HG03457 (cell line): Measurements from ENCODE around the gene GOLPH3L.
"Not testable (repeated sequence)": the region's sequence is repeated elsewhere in the genome, so short reads cannot be mapped to it uniquely, and the experiment has no call there.

Source experiments
- ATAC-seq: cut with Tn5 transposase; IDR thresholded peaks from one replicate; pipeline ENCODE4 v1.9.1; 2021; ENCODE audit warnings: moderate number of reproducible peaks; ENCODE audit not compliant: unreplicated experiment

Gene GOLPH3L

DNA sequence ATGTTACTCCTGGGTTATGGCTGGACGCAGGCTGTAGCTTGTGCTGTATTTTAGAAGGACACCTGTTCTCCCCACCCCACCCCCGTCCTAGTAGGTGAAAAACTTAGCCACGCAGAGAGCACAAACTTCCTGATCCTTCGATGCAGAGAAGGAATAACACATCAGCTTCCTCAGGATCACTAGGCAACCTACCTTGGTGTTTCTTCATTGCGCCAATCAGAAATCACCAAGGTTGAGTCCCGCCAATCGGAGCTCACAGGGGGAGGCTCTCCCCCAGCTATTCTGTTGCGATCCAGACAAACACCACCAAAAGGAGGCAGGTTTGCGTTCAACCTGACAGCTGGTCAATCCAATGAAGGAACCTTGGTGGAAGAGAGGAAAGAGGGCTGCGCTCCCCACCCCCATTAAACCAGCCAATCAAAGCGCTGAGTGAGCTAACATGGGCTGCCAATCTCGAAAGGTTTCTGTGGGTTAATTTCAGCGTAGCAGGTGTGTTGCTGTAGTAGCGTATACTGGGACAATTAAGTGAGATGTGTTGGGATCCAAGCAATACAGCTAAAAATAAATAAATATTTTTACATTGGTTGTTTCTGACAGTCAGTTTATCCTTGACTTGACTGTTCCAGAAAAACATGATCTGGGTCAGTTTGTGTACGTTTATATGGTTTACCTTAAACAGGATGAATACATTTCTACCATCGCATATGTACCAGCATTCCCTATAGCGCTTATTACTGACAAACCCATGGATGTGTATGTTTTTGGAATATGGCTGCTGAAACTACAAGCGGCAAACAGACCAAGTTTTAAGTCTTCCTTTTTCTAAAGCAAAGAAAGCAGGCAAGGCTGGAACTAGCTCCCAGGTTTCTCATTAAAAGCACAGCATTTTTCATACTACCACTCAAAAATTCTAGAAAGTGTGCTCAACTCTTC, at the start of gene GOLPH3L:
Gene GOLPH3L (minus strand): TSS at position 160 of the 933 bp plus-strand sequence. CDS start 2,316 bp downstream, outside the sequence.
- peak; percentile 95 for ATAC-seq

DNA sequence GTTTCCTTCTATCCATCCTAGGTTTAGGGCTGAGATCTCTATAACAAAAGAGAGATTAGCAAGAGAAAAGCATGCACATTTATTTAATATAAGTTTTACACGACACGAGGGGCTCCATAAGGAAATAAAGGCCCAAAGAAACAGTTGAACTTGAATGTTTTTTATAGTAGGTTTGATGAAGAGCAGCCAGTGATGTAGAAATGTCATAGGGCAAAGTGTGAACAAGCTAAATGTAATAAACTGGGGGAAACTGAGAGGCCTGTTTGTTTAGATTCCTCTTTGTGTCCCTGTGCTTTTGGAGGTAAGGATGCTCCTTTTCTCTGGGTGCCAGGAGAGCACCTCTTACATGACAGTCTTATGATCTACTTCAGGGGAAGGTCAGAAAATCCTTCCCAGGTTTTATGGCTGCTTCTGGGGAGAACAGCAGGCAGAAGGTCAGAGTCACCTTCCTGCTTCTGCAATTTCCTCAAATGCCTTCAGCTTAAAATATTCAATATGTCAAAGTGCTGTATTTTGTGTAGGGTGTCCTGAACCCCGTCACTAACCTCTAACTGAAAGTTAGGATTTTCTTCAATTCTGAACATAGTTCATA, 33.3 kb upstream of the GOLPH3L start:
- no peak for ATAC-seq

DNA sequence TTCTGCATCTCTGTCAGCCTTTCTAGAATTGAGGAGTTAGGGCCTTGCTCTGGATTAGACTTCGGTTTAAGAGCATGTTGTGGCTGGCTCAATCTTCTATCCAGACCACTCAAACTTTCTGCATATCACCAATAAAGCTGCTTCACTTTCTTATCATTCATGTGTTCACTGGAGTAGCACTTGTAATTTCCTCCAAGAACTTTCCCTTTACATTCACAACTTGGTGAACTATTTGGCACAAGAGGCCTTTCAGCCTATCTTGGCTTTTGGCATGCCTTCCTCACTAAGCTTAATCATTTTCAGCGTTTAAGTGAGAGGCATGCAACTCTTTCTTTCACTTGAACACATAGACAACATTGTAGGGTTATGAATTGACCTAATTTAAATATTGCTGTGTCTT, 27.4 kb upstream of the GOLPH3L start:
- ATAC-seq: no peak

DNA sequence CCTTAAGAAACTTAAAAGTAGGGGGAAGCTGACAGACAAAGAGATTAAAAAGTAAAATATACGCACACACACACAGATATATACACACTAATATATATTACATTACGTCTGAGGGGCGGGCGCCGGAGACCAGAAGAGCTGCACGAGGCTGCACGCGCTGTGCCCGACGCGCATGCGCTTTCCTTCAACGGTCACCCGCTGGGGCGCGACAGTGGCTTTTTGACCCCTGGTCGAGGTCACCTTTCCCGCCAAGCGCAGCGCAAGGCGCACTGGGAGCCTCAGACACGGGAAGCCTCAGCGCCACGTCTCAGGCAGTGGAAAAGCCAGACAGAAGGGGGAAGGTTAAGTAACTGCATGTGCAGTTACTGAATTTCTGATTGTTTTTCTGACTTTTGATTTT, 23.7 kb upstream of the GOLPH3L start, which contains the start of gene HORMAD1:
Gene HORMAD1 (minus strand): TSS at position 193 of the 400 bp plus-strand sequence. CDS start 1,390 bp downstream, outside the sequence.
- no peak for ATAC-seq

DNA sequence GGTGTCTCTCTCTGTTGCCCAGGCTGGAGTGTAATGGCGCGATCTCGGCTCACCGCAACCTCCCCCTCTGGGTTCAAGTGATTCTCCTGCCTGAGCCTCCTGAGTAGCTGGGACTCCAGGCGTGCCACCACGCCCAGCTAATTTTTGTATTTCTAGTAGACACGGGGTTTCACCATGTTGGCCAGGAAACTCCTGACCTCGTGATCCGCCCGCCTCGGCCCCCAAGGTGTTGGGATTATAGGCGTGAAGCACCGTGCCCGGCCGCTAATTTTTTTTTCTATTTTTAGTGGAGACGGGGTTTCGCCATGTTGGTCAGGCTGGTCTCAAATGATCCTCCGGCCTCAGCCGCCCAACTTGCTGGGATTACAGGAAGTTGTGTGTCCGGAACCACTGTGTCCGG, 23.1 kb upstream of the GOLPH3L start:
- ATAC-seq: no peak

DNA sequence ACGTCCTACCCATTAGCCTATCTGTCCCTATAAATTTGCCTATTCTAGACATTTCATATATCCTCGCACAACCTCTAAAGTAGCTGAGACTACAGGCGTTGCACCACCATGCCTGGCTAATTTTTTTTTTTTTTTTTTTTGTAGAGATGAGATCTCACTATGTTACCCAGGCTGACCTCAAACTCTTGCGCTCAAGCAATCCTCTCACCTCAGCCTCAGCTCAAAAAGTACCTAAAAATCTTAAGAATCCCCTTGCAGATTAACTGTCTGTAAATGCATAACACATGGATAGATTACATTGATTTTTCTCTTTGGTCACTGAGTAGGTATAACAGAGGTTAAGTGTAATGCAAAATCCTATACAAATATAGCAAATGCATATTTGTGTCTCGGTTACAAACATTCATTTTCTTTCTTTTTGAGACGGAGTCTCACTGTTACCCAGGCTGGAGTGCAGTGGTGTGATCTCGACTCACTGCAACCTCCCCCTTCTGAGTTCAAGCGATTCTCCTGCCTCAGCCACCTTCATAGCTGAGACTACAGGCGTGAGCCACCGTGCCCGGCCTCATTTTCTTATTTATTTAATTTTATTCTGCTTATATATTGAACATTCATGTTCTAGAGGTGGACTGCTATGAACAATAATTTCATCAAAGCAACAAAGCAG, 21.4 kb upstream of the GOLPH3L start:
- ATAC-seq: no peak

DNA sequence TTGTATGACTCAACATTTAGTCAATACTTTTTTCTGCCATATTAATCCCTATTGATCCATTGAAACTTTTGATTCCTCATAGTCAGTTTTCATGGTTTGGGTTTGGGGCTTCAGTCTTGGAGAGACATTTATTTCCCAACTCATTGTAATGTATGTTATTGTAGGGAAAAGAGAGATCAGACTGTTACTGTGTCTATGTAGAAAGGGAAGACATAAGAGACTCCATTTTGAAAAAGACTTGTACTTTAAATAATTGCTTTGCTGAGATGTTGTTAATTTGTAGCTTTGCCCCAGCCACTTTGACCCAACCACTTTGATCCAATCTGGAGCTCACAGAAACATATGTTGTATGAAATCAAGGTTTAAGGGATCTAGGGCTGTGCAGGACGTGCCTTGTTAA, 12.1 kb upstream of the GOLPH3L start:
- not testable (repeated sequence) for ATAC-seq

DNA sequence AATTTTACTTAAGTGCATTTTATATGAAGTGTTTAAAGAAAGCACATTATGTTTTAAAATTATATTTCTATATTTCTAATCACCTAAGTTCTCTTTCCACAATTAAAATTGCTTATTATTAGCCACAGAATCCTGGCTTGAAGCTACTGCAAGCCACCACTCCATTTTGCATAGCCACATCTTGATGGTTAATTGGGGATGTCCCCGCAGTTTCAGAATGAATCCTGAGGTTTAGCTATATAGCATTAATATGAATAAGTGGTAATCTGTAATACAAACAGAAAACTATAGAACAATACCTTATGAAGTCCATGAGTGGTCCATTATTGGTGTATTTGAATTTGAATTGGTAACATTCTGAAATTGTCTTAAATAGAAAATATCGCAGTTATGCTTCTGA, 11.6 kb upstream of the GOLPH3L start:
- ATAC-seq: no peak

DNA sequence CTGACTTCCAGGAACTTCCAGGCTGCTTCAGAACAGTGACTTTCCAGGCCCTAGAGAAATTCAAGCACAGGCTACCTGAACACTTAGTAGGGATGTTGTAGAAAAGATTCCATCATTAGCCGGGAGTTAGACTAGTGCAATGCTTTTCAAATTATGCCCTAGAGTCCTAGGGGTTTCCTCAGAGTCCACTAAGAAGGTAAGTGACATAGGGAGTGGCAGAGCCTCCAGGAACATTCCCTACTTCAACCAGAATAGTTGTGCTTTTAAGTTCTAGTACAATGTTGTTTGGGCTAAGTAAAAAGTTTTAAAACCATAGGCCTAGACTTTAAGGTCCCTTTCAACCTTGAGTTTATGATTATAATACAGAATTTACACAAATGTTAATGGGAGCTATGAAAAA, 9.1 kb upstream of the GOLPH3L start:
- no peak for ATAC-seq

DNA sequence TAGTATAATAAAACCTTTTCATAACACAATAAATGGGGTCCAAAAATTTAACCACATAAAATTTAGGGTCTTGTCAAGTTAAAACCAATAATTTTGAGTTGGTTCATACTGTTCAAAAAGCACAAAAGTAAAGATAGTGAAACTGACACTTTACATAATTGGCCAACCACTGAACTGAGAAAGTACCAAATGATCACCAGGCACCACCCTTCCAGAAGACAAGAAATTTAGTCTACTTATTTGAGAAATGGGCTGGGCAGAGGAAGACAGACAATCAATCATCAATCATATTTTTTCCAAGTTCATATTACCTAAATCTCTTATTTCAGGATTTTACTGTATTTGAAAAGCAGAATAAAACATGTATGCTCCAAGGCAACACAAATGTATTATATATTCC, 6.5 kb upstream of the GOLPH3L start:
- ATAC-seq: no peak

DNA sequence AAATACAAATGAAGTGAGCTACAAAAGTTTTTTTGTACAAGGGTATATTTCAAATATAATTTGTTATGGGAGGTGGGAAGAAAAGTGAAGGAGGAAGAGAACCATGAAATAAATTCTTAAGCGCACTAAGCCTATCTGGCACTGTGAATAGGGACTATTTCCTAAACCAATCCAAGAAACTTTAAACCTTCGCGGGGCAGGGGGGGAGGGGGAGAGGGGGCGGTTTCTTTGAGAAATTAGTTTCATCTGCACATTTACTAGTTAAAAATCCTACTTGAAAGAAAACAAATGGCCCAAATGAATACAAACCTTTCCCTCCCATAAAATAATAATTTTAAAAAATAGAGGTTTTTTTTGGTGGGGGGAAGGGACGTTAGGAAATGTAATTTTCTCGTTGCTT, 364 bp downstream of the GOLPH3L start:
- ATAC-seq: no peak

DNA sequence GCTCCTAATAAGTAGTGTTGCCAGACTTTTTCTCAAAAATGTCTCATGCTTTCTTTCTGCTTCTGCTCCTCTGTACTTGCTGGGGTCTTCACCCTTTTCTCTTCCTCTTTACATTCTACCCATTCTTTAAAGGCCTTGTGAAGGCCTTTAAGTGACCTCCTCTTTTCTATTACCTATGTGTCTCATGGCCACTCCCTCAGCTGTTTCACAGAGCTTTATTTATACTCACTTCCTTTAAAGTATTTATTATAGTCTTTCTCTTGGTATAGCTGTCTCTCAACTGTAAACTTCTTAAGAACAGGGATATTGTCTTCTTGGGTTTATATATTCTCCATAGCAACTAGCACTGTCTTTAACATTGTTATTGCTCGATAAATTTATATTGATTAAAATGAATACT, 792 bp downstream of the GOLPH3L start:
- ATAC-seq: no peak

DNA sequence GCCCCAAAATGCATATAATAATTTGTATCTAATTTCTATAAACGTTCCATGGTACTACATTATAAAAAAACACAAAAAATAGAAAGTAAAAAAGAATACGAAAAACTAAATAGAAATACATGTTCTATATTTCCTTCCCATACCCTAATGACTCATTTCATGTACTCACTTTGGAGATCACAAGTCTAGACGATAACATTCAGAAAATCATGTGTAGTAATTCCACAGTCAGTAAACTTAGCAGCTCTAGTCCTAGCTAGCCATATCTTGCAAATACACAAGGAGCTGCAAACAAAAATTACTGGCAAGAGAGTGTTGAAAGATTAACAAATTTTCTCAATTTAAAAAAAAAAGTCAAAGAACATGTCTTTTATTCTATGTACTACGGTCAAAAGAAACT, 1.4 kb downstream of the GOLPH3L start:
- no peak for ATAC-seq

DNA sequence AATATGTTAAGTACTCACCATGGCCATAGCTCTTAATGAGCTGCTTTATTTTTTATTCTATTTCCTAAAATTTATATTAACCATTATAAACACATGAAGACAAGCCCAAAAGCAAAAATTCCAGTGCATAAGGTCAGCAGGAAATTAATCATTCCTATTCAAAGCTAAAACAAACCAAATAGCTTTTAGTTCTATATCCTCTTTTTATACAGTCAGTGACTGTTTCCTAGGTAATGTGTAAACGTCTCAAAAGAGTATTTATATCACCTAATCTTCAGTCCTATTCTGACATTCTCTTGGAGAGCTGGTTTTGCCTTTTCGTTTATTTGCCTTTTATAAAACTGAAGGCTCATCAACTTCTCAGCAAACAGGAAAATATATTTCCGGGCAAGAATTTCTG, 4.2 kb downstream of the GOLPH3L start:
- ATAC-seq: no peak

DNA sequence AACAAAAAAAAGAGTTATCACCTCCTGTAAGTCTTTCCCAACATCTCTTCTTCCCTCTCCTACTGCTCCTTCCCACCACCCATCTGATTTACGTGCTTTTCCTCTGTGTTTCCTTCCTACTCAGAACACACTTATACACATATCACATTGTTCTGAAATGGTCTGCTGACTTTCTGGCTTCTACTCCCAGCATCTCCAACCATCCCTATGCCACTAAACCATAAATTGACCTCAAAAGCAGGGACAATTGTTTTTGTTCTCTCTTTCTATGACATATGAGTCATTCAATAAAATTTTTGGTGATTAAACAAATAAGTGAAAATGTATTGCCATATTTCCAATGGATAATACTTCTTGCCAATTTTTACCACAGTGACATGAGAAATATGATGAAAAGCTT, 8.2 kb downstream of the GOLPH3L start:
- no peak for ATAC-seq

DNA sequence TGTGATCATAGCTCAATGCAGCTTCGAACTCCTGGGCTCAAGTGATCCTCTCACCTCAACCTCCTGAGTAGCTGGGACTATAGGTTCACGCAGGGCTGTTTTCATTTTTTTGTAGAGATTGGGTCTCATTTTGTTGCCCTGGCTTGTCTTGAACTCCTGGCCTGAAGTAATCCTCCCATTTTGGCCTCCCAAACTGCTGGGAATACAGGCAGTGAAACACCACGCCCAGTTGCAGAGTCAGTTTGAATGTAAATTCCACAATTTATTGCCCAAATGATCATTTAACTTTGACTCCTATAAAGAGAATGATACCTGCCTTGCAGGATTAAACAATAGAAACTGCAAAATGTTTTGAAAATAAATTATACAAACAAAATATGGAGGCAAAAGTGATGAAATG, 10.7 kb downstream of the GOLPH3L start:
- no peak for ATAC-seq

DNA sequence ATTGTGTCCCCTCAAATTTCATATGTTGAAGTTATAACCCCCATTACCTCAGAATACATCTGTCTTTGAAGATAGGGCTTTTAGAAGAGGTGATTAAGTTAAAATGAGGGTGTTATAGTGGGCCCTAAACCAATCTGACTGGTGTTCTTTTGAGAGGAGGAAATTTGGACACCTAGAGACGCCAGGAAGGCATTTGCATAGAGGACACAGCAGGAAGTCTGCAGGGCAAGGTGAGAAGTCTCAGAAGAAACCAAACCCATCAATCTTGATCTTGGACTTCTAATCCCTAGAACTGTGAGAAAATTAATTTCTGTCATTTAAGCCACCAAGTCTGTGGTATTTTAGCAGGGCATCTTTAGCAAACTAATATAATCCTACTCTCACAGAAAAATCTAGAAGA, 13.0 kb downstream of the GOLPH3L start:
- ATAC-seq: no peak

DNA sequence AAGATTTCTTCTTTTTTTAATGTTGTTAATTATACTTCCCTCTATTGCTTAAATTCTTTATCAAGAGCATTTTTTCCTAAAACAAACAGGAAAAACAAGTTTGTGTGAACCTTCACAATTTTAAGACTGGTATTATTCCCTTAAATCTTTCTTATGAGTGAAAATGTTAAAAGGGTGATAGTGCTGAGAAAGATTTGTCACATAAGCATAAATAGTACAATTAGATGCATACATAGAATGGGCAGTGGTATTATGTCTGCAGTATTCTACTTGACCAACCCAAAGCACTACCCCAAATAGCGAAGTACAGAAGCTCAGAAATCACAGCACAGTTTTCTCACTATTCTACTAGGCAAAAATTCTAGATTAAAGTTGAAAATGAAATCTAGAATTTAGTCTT, 18.0 kb downstream of the GOLPH3L start:
- no peak for ATAC-seq

DNA sequence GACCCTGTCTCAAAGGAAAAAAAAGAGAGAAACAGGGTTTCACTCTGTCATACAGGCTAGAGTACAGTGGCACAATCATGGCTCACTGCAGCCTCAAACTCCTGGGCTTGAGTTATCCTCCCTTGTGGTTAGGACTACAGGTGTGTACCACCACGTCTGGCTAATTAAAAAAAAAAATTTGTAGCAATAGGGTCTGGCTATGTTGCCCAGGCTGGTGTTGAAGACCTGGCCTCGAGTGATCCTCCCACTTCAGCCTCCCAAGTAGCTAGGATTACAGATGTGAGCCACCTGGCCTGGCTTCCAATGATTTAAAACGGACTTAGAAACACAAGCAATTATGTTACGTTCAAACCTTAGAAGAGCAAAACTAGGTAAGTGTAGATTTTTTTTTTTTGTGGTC, 22.1 kb downstream of the GOLPH3L start:
- no peak for ATAC-seq

DNA sequence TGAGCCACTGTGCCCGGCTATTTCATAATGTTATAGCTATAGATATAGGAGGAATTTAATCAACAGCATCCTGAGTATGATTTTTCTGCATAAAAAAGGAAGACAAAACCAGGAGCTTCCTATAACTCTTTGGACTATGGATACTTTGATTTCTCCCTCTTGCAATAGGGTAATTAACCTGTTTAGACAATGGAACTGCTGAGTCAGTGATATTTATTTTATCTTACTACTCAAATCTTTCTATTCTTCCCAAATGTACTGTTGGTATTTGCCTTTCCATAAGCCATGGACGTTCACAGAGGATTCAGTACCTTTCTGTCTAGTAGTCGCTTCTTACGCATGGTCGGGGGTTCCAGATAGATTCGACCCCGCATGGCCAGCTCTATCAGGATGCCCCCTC, 33.6 kb downstream of the GOLPH3L start:
- ATAC-seq: no peak

DNA sequence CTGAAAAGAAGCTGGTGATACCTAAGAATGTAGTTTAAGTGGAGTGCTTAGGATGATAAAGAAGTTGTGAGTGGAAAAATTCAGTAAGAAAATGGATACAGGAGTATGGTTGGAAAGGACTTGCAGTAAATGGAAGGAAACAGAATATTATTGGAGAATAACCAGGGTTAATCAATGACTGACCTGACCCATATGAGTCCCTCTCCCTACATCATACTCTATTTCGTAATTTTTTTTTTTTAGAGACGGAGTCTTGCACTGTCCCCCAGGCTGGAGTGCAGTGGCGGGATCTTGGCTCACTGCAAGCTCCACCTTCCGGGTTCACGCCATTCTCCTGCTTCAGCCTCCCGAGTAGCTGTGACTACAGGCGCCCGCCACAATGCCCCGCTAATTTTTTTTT, 34.1 kb downstream of the GOLPH3L start:
- no peak for ATAC-seq

DNA sequence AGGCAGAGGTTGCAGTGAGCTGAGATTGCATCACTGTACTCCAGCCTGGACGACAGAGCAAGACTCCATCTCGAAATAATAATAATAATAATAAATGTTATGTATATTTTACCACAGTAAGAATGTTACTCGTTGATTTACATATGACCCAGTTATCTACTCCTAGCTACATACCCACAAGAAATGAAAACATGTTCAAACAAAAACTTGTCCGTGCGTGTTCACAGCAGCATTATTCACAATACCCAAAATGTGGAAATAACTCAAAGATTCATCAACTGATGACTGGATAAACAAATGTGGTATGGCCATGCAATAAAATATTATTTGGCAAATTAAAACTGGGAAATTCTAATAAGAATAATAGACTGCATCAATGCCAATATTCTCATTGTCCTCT, 35.8 kb downstream of the GOLPH3L start:
- ATAC-seq: no peak
